HEK293 (cell line): Measurements from ENCODE around the gene ADIPOR2.

Source experiments
- CTCF ChIA-PET: fragments of 350-600 bp; formaldehyde crosslinking; extraction: SDS; loops from one replicate; lab custom pipeline; 2021; ENCODE audit warnings: antibody characterized with exemption; lab: Yijun Ruan, JAX
- POLR2A ChIA-PET: fragments of 300-600 bp; formaldehyde crosslinking; extraction: SDS; loops from one replicate; lab custom pipeline; 2020; ENCODE audit warnings: antibody characterized with exemption, inconsistent platforms; lab: Yijun Ruan, JAX
- H3K27ac ChIP-seq: fragments of 200-500 bp; sonication (Bioruptor generic); 2 replicates; pipeline ENCODE4 v1.5.1; 2014; ENCODE audit warnings: low read depth, low read length, control low read depth, inconsistent platforms; ENCODE audit errors: extremely low read depth
- H3K36me3 ChIP-seq, 2 experiments: fragments of 200-500 bp in 1 of 2; sonication (Bioruptor generic) in 1 of 2; 1 replicate in 1 of 2; 2 replicates in 1 of 2; pipeline ENCODE4 v1.5.1; 2014 to 2017; ENCODE audit warnings: inconsistent platforms in 2 of 2, low read length in 2 of 2; ENCODE audit not compliant: control insufficient read depth in 2 of 2, insufficient read depth in 1 of 2
- H3K4me1 ChIP-seq: fragments of 200-500 bp; sonication (Bioruptor generic); 2 replicates; pipeline ENCODE4 v1.5.1; 2014; ENCODE audit warnings: mild to moderate bottlenecking, low read length, inconsistent platforms; ENCODE audit not compliant: control insufficient read depth, insufficient read depth
- H3K4me3 ChIP-seq: 2 replicates; pipeline ENCODE4 v1.5.1; 2011; ENCODE audit warnings: low read depth, mild to moderate bottlenecking, control low read depth, low read length, moderate library complexity
- H3K9me3 ChIP-seq: fragments of 200-500 bp; sonication (Bioruptor generic); 2 replicates; pipeline ENCODE4 v1.5.1; 2014; ENCODE audit warnings: low read depth, low read length, inconsistent platforms; ENCODE audit not compliant: control insufficient read depth, insufficient read depth
- HOXD13 ChIP-seq: sonication (generic); formaldehyde crosslinking; IDR thresholded peaks from 2 replicates; pipeline ENCODE4 v1.8.0; 2022; ENCODE audit warnings: missing genetic modification reagents, borderline replicate concordance
- KLF1 ChIP-seq: fragments of 450-650 bp; formaldehyde crosslinking; IDR thresholded peaks from 2 replicates; pipeline ENCODE4 v1.5.1; 2016; ENCODE audit warnings: missing biosample characterization, missing genetic modification characterization
- MZF1 ChIP-seq: fragments of 450-650 bp; formaldehyde crosslinking; IDR thresholded peaks from 2 replicates; pipeline ENCODE4 v1.5.1; 2017; ENCODE audit warnings: missing biosample characterization, missing genetic modification characterization, borderline replicate concordance
- OVOL3 ChIP-seq: fragments of 450-650 bp; formaldehyde crosslinking; IDR thresholded peaks from 2 replicates; pipeline ENCODE4 v1.5.1; 2016; ENCODE audit warnings: missing biosample characterization, missing genetic modification characterization
- WT1 ChIP-seq: fragments of 450-650 bp; formaldehyde crosslinking; IDR thresholded peaks from 2 replicates; pipeline ENCODE4 v1.5.1; 2016; ENCODE audit warnings: missing biosample characterization, missing genetic modification characterization
- YY2 ChIP-seq: fragments of 450-650 bp; formaldehyde crosslinking; IDR thresholded peaks from 2 replicates; pipeline ENCODE4 v1.5.1; 2016; ENCODE audit warnings: missing biosample characterization, missing genetic modification characterization
- ZBTB20 ChIP-seq: fragments of 450-650 bp; formaldehyde crosslinking; IDR thresholded peaks from 2 replicates; pipeline ENCODE4 v1.5.1; 2016; ENCODE audit warnings: missing biosample characterization, missing genetic modification characterization
- ZBTB7A ChIP-seq: fragments of 450-650 bp; formaldehyde crosslinking; IDR thresholded peaks from 2 replicates; pipeline ENCODE4 v1.5.1; 2016; ENCODE audit warnings: low read depth, missing biosample characterization, missing genetic modification characterization
- ZFP69B ChIP-seq: fragments of 450-650 bp; formaldehyde crosslinking; IDR thresholded peaks from 2 replicates; pipeline ENCODE4 v1.5.1; 2016; ENCODE audit warnings: missing biosample characterization, missing genetic modification characterization
- ZNF174 ChIP-seq: fragments of 450-650 bp; formaldehyde crosslinking; IDR thresholded peaks from 2 replicates; pipeline ENCODE4 v1.5.0; 2017; ENCODE audit warnings: missing biosample characterization, mild to moderate bottlenecking, missing genetic modification characterization
- ZNF184 ChIP-seq: fragments of 450-650 bp; IDR thresholded peaks from 2 replicates; pipeline ENCODE4 v1.5.1; 2018; ENCODE audit warnings: missing biosample characterization, mild to moderate bottlenecking, missing genetic modification characterization
- ZNF239 ChIP-seq: fragments of 450-650 bp; formaldehyde crosslinking; IDR thresholded peaks from 2 replicates; pipeline ENCODE4 v1.5.1; 2016; ENCODE audit warnings: missing biosample characterization, missing genetic modification characterization
- ZNF248 ChIP-seq: fragments of 450-650 bp; formaldehyde crosslinking; IDR thresholded peaks from 2 replicates; pipeline ENCODE4 v1.5.1; 2017; ENCODE audit warnings: missing biosample characterization, missing genetic modification characterization
- ZNF366 ChIP-seq: fragments of 450-650 bp; formaldehyde crosslinking; conservative IDR thresholded peaks from 2 replicates; pipeline ENCODE4 v1.5.1; 2016; ENCODE audit warnings: missing biosample characterization, missing genetic modification characterization
- ZNF37A ChIP-seq: fragments of 450-650 bp; IDR thresholded peaks from 2 replicates; pipeline ENCODE4 v1.5.1; 2018; ENCODE audit warnings: missing biosample characterization, missing genetic modification characterization
- ZNF677 ChIP-seq: fragments of 450-650 bp; IDR thresholded peaks from 2 replicates; pipeline ENCODE4 v1.5.0; 2018; ENCODE audit warnings: missing biosample characterization, mild to moderate bottlenecking, missing genetic modification characterization, moderate library complexity
- ZNF747 ChIP-seq: fragments of 450-650 bp; formaldehyde crosslinking; IDR thresholded peaks from 2 replicates; pipeline ENCODE4 v1.5.1; 2016; ENCODE audit warnings: missing biosample characterization, missing genetic modification characterization
- ZNF768 ChIP-seq: fragments of 450-650 bp; formaldehyde crosslinking; IDR thresholded peaks from 2 replicates; pipeline ENCODE4 v1.5.1; 2018; ENCODE audit warnings: missing biosample characterization, mild to moderate bottlenecking, missing genetic modification characterization
- ZNF792 ChIP-seq: fragments of 450-650 bp; formaldehyde crosslinking; IDR thresholded peaks from 2 replicates; pipeline ENCODE4 v1.5.1; 2016; ENCODE audit warnings: missing biosample characterization, missing genetic modification characterization
- ZSCAN23 ChIP-seq: fragments of 450-650 bp; formaldehyde crosslinking; IDR thresholded peaks from 2 replicates; pipeline ENCODE4 v1.5.1; 2016; ENCODE audit warnings: missing biosample characterization, missing genetic modification characterization
- TF ChIP-seq, protein P1 (sequence below): fragments of 450-650 bp; formaldehyde crosslinking; IDR thresholded peaks from 2 replicates; pipeline ENCODE4 v1.5.1; 2016; ENCODE audit warnings: missing biosample characterization, missing genetic modification characterization
- TF ChIP-seq, protein P2 (sequence below): fragments of 450-650 bp; formaldehyde crosslinking; IDR thresholded peaks from 2 replicates; pipeline ENCODE4 v1.5.1; 2016; ENCODE audit warnings: missing biosample characterization, missing genetic modification characterization
- TF ChIP-seq, protein P3 (sequence below): fragments of 450-650 bp; formaldehyde crosslinking; IDR thresholded peaks from 2 replicates; pipeline ENCODE4 v1.5.1; 2016; ENCODE audit warnings: missing biosample characterization, missing genetic modification characterization, borderline replicate concordance

Gene ADIPOR2

DNA sequence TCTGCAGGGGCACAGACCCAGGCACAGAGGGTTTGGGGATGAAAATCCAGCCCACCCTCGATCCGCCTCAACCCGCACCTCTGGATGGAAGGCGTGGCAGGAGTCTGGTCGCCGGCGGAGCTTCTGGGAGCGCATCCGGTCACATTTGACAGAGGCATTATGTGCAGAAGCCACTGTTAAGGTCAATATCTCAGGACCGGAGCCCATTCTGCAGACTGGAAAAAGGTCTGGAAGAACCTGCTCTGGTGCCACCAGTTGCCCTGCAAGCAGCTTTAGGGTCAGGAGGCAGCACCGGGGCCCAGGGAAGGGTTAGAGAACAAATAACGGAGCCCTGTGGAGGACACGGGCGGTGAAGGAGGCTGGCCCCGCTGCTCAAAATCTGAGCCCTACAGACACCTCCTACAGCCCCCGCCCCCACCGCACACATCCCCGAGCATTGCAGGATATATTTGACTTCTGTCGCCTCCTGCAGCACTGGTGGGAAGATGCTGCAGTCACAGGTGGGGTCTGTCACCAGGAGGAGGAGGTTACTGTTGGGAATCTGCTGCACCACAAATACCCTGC is 104.4 kb downstream of the ADIPOR2 start:
- no peaks in the 10 kb centered on the region; the same call in 1 of the 2 replicates for H3K4me1 ChIP-seq
- ChIA-PET CTCF (interaction anchor here (0.6 to 9.4 kb wide), 16 partner anchors 12 to 788 kb away, joined by 3 to 259 read pairs (median 3); partner anchors contain the start of gene WNT5B), POLR2A (interaction anchor here (1.0 to 1.7 kb wide), 2 partner anchors 134 to 145 kb away, joined by 4 to 6 read pairs; no protein-coding TSS in a partner anchor)
- no peak overlapping the region for H3K27ac ChIP-seq
- H3K36me3 ChIP-seq = no peaks in the 10 kb centered on the region
- no peak for TF ChIP-seq HOXD13 (CRISPR knock-in tag)
- no peak for TF ChIP-seq ZBTB20 (tag by site-specific recombination)
- no peak for TF ChIP-seq WT1 (tag by site-specific recombination)
- no peak for TF ChIP-seq MZF1 (tag by site-specific recombination)
- TF ChIP-seq ZNF747 (tag by site-specific recombination) = no peak
- TF ChIP-seq ZNF366 (tag by site-specific recombination) = no peak
- TF ChIP-seq, protein P1, sequence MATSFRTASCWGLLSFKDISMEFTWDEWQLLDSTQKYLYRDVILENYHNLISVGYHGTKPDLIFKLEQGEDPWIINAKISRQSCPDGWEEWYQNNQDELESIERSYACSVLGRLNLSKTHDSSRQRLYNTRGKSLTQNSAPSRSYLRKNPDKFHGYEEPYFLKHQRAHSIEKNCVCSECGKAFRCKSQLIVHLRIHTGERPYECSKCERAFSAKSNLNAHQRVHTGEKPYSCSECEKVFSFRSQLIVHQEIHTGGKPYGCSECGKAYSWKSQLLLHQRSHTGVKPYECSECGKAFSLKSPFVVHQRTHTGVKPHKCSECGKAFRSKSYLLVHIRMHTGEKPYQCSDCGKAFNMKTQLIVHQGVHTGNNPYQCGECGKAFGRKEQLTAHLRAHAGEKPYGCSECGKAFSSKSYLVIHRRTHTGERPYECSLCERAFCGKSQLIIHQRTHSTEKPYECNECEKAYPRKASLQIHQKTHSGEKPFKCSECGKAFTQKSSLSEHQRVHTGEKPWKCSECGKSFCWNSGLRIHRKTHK = no peak
- no peak for TF ChIP-seq ZNF248 (tag by site-specific recombination)
- TF ChIP-seq ZFP69B (tag by site-specific recombination) = no peak
- no peak for TF ChIP-seq ZNF792 (tag by site-specific recombination)
- TF ChIP-seq ZNF677 (tag by site-specific recombination) = no peak
- no peak for TF ChIP-seq OVOL3 (tag by site-specific recombination)
- TF ChIP-seq ZBTB7A (tag by site-specific recombination) = no peak
- TF ChIP-seq, protein P2, sequence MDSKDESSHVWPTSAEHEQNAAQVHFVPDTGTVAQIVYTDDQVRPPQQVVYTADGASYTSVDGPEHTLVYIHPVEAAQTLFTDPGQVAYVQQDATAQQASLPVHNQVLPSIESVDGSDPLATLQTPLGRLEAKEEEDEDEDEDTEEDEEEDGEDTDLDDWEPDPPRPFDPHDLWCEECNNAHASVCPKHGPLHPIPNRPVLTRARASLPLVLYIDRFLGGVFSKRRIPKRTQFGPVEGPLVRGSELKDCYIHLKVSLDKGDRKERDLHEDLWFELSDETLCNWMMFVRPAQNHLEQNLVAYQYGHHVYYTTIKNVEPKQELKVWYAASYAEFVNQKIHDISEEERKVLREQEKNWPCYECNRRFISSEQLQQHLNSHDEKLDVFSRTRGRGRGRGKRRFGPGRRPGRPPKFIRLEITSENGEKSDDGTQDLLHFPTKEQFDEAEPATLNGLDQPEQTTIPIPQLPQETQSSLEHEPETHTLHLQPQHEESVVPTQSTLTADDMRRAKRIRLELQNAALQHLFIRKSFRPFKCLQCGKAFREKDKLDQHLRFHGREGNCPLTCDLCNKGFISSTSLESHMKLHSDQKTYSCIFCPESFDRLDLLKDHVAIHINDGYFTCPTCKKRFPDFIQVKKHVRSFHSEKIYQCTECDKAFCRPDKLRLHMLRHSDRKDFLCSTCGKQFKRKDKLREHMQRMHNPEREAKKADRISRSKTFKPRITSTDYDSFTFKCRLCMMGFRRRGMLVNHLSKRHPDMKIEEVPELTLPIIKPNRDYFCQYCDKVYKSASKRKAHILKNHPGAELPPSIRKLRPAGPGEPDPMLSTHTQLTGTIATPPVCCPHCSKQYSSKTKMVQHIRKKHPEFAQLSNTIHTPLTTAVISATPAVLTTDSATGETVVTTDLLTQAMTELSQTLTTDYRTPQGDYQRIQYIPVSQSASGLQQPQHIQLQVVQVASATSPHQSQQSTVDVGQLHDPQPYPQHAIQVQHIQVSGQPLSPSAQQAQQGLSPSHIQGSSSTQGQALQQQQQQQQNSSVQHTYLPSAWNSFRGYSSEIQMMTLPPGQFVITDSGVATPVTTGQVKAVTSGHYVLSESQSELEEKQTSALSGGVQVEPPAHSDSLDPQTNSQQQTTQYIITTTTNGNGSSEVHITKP (tag by site-specific recombination) = no peak
- TF ChIP-seq, all 188 proteins: peak for 0
- Histone ChIP-seq H3K4me3 (no peak overlapping the region), H3K9me3 (no peaks in the 10 kb centered on the region)

DNA sequence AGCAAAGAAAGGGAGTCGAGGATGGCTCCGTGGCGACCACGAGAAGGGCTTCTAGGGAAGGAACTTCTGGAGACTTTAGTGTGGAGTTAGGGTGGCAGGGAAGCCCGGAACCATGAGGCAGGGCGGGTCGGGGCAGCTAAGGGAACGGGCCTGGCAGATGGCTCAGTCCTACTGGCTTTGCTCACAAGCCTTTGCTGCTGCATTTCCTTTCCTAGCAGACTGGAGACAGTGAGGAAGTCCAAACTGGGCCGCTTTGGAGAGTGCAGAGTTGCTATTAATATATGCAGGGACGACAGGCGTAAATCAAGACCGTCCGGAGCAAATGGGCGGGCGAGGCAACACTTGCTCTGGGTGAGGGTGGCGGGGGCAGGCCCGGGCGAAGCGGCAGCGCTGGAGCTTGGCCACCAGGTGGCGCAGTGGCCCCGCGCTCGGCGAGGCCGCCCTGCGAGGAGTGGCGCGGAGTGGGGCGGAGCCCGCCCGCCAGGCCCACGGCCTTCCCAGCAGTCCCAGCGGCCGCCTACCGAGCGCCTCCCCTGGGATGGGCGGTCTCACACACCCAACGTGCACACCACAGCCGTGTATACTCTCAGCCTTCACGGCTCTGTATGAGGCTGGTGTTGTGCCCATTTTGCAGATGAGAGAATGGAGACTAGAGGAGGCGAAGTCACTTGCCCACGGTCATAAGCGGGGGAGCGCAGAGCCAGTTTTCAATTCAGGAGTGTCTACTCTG is 105.1 kb downstream of the ADIPOR2 start:
- Histone ChIP-seq H3K27ac (no peak overlapping the region), H3K36me3 (no peaks in the 10 kb centered on the region), H3K4me3 (peak overlapping the region; percentile 22), H3K9me3 (no peaks in the 10 kb centered on the region), H3K4me1 (no peaks in the 10 kb centered on the region; the same call in 1 of the 2 replicates)
- POLR2A ChIA-PET = interaction anchor here (1.0 to 1.7 kb wide), 2 partner anchors 134 to 144 kb away, joined by 4 to 6 read pairs; no protein-coding TSS in a partner anchor
- CTCF ChIA-PET = interaction anchor here (0.6 to 9.4 kb wide), 16 partner anchors 12 to 788 kb away, joined by 3 to 259 read pairs (median 3); partner anchors contain the start of gene WNT5B
- TF ChIP-seq ZSCAN23 (tag by site-specific recombination) = no peak
- no peak for TF ChIP-seq ZNF184
- no peak for TF ChIP-seq ZNF174
- TF ChIP-seq YY2 = no peak
- TF ChIP-seq KLF1 (tag by site-specific recombination) = peak; percentile 66
- TF ChIP-seq ZNF768 (tag by site-specific recombination) = 0 out of 2 replicates have a peak, but pooled peaks have one; percentile 15
- no peak for TF ChIP-seq ZNF37A (tag by site-specific recombination)
- TF ChIP-seq ZNF239 (tag by site-specific recombination) = no peak
- TF ChIP-seq, protein P3, sequence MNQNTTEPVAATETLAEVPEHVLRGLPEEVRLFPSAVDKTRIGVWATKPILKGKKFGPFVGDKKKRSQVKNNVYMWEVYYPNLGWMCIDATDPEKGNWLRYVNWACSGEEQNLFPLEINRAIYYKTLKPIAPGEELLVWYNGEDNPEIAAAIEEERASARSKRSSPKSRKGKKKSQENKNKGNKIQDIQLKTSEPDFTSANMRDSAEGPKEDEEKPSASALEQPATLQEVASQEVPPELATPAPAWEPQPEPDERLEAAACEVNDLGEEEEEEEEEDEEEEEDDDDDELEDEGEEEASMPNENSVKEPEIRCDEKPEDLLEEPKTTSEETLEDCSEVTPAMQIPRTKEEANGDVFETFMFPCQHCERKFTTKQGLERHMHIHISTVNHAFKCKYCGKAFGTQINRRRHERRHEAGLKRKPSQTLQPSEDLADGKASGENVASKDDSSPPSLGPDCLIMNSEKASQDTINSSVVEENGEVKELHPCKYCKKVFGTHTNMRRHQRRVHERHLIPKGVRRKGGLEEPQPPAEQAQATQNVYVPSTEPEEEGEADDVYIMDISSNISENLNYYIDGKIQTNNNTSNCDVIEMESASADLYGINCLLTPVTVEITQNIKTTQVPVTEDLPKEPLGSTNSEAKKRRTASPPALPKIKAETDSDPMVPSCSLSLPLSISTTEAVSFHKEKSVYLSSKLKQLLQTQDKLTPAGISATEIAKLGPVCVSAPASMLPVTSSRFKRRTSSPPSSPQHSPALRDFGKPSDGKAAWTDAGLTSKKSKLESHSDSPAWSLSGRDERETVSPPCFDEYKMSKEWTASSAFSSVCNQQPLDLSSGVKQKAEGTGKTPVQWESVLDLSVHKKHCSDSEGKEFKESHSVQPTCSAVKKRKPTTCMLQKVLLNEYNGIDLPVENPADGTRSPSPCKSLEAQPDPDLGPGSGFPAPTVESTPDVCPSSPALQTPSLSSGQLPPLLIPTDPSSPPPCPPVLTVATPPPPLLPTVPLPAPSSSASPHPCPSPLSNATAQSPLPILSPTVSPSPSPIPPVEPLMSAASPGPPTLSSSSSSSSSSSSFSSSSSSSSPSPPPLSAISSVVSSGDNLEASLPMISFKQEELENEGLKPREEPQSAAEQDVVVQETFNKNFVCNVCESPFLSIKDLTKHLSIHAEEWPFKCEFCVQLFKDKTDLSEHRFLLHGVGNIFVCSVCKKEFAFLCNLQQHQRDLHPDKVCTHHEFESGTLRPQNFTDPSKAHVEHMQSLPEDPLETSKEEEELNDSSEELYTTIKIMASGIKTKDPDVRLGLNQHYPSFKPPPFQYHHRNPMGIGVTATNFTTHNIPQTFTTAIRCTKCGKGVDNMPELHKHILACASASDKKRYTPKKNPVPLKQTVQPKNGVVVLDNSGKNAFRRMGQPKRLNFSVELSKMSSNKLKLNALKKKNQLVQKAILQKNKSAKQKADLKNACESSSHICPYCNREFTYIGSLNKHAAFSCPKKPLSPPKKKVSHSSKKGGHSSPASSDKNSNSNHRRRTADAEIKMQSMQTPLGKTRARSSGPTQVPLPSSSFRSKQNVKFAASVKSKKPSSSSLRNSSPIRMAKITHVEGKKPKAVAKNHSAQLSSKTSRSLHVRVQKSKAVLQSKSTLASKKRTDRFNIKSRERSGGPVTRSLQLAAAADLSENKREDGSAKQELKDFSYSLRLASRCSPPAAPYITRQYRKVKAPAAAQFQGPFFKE (tag by site-specific recombination) = 0 out of 2 replicates have a peak, but pooled peaks have one; percentile 37
